OCI-LY1 (cell line): Measurements from ENCODE around the gene CUBN.

Source experiments
- CTCF ChIP-seq: fragments of 200-600 bp; sonication (generic), shearing (Covaris generic); IDR thresholded peaks from 2 replicates; pipeline ENCODE4 v1.5.1; 2017; ENCODE audit warnings: mild to moderate bottlenecking, antibody characterized with exemption, low read length, moderate library complexity, mixed read lengths
- EZH2 ChIP-seq: fragments of 200-600 bp; sonication (generic), shearing (Covaris generic); IDR thresholded peaks from 2 replicates; pipeline ENCODE4 v1.8.0; 2017; ENCODE audit warnings: borderline replicate concordance, mixed run types, mild to moderate bottlenecking, antibody characterized with exemption, low read length, moderate library complexity, mixed read lengths

- TF ChIP-seq CTCF (no peak), EZH2 (no peak)
Measured at GRCh38 chr10:17177014-17177413, 47.4 kb upstream of the CUBN start.
